GM19372 (cell line): Measurements from ENCODE around the gene COL23A1.

ENCODE experiments used
- ATAC-seq: cut with Tn5 transposase; IDR thresholded peaks from one replicate; pipeline ENCODE4 v1.9.1; 2021; ENCODE audit warnings: mild to moderate bottlenecking, low read depth, moderate library complexity; ENCODE audit not compliant: unreplicated experiment

Gene COL23A1

GRCh38 chr5:178536541-178537466, 53.4 kb downstream of the COL23A1 start:
- ATAC-seq: no peak

DNA sequence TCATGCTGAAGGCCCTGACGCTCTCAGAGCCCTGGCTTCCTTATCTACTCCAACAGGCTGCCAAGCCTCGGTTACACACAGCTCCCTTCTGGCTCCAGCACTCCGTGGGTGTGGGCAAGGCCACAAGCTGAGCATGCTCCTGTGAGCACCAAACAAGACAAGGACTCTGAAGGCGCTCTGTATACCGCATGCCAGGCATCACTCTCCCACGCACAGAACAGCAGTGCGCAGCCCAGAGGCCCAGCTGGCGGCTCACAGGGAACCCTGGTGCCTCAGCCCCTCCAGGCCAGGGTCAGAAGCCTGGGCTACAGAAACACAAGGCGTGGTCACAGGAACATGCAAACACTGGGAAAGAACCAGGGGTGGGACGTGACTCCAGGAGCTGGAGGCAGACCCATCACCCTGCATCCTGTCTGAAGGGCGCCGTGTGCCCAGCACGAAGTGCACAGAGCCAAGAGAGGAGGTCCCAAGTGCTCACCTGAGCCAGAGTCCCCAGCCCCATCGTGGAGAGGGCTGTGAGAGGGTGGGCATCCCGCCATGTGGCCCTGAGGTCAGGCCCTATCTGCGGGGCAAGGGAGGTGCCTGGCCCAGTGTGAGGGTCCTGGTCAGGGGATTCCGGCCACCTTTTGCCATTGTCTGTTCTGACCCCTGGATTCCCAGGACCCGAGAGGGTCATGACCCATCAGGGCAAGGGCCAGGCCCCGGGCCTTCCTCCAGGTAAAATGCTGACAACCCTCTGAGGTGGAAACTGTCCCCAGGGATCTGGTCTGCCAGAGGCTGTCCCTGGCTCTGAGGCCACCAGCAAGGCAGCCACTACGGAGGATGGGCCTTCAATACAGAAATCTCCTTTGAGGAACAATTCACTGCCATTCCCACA, 54.7 kb downstream of the COL23A1 start:
- no peak for ATAC-seq

GRCh38 chr5:178533136-178533535, 57.1 kb downstream of the COL23A1 start:
- no peak for ATAC-seq

DNA sequence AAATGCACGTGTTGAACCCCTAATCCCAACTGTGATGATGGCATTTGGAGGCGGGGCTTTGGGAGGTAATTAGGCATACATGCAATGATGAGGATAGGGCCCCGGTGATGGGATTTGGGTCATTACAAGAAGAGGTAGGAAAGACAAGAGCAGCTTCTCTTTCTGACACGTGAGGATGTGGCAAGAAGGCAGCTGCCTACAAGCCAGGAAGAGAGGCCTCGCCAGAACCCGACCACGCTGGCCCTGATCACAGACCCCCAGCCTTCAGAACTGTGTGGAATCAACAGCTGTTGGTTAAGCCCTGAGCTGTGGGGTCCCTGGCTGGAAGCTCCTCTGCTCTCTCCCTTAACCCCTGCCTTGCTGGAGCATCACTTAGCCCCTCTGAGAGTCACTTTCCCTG, 57.5 kb downstream of the COL23A1 start:
- ATAC-seq: no peak

GRCh38 chr5:178532236-178532635, 58.0 kb downstream of the COL23A1 start:
- no peak for ATAC-seq

DNA sequence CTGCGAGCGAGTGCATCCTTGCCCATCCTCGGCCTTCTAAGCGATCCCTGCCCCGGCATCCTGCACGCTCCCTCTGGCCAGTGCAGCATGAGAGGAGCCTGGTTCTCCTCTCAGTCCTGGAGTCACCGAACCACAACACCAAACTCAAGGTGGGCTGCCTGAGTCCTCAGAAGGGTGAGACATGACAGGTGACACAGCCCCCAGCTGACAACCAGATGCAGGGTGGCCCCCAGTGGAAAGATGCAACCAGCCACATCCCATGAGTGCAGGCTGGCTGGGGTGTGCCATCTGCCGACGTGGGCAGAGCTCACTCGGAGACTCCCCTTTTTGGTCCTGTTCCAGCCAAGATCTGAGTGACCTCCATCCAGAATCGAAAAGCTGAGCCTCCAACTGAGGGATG, 58.4 kb downstream of the COL23A1 start:
- no peak for ATAC-seq

DNA sequence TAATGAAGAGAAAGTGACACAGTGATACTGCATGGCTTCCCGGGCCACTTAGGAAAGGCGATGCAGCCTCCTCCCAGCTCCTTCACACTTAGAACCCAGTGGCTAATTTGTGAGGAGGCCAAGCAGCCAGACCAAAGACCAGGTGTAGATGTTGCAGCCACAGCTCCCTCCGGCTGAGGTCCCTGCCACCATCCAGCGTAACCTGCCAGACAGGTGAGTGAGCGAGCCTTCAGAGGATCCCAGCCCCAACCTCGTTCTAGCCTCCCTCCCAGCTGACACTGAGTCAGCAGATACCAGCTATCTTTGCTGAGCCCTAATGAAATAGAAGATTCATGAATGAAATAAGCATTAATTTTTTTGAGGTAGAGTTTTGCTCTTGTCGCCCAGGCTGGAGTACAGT, 59.7 kb downstream of the COL23A1 start:
- no peak for ATAC-seq

GRCh38 chr5:178529080-178529479, 61.1 kb downstream of the COL23A1 start:
- no peak for ATAC-seq

- ATAC-seq: no peak
Observed at GRCh38 chr5:178527458-178528307, 62.5 kb downstream of the COL23A1 start.

DNA sequence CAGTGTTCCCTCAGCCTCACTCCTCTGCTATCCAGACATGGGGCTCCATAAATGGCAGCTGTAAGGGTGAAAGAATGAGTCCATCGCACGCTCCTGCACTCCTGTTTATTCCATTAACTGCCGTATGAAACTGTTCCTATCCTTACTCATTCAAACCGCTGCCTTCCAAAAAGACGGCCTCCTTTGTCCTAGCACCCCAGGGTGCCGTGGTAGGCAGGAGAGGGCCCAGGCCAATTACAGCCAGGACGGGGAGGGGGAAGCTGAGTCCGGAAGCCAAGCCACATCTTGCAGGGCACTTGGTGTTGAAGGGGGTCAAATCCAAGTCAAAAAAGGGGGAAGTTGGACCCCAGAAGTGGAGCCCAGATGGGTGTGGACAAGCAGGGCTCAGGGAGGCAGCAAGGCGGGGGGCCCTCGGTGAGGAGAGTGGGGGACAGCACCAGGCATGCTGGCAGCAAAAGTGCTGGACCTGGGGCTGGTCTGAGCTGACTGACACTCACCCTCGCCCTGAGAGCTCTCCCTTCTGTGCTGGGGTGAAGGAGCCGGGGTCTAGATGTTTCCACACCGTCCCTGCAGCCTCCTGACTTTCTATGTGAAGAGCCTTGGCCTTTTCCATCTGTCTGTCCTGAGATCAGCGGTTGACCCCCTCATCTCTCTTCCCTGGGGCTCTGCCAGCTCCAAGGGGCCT, 63.3 kb downstream of the COL23A1 start:
- ATAC-seq: no peak

DNA sequence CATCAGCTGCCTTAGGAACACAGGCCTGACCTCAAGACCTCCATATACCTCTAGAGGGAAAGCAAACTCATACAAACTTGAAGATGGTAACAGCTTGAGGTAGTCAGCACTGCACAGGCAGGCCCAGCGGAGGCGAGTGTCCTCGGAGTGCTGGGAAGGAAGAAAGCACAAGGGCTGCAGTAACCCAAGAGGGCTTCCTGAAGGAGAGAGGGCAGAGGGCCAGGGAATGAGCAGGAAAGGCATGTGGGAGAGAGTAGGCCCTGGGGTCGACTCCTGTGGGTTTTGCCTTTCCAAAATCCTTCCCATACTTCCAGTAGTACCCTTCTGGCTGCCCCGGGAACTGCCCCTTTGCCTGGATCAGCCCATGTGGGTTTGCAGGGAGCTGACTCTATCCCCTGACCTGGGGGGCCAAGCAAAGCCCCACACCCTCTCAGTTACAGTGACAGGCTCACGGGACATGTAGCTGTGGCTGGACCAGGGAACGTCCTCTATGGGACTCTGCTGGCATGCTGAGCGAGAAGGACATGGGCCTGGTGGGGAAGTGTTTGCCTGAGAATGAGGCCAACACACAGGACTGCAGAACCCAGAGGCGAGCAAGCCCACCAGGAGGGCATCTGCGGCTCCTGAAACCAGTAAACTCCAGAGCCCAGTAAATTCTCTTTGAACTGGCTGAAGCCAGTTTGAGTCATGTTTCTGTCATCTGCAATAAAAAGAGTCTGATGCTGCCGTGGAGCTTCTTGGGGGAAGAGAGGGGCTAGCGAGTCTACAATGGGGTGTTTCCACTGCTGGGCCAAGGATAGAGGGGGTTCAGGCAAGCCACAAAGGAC, 64.1 kb downstream of the COL23A1 start:
- no peak for ATAC-seq

- ATAC-seq: no peak
Observed at GRCh38 chr5:178524093-178524882, 65.9 kb downstream of the COL23A1 start.

DNA sequence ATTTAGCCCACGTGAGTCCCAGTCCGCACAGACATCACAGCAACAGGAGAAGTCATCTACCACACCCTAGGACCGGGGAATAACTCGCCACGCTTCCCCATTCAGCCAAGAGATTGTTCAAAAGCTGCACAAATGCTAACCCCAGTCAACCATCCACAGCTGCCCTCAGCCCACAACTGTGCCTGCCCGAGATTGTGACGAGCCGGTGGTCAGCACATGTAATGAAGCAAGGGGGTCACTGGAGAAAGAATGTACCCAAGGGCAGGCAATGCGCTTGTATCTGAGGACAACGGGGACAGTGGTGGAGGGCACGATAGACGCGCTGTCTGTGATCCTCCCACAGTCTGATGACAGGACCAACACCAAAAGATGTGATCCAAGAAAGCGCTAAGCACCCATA, 67.8 kb downstream of the COL23A1 start:
- no peak for ATAC-seq

DNA sequence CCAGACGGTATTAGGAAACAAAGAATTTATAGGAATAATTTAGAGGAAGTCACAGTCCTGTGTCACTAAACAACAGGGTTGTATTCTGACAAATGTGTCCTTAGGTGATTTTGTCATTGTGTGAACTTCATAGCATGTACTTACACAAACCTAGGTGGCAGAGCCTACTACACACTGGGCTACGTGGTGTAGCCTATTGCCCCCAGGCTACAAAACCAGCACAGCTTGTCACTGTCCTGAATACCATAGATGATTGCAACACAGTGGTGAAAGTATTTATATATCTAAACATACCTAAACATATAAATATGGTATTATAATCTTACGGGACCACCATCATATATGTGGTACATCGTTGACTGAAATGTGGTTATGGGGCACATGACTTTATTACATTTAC, 69.3 kb downstream of the COL23A1 start:
- ATAC-seq: no peak

DNA sequence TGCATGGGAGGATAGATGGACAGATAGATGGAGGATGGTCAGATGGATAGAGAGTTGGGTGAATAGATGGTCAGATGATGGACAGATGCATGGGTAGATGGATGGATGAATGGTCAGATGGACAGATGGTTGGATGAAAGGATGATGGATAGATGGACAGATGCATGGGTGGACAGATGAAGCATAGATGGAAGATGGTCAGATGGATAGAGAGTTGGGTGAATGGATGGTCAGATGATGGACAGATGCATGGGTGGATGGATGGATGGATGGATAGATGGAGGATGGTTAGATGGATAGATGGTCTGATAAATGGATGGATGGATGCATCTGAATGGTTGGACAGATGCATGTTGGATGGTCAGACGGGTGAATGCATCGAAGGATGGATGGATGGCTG, 70.4 kb downstream of the COL23A1 start:
- ATAC-seq: no peak

- no peak for ATAC-seq
Observed at GRCh38 chr5:178519155-178519554, 71.0 kb downstream of the COL23A1 start.

DNA sequence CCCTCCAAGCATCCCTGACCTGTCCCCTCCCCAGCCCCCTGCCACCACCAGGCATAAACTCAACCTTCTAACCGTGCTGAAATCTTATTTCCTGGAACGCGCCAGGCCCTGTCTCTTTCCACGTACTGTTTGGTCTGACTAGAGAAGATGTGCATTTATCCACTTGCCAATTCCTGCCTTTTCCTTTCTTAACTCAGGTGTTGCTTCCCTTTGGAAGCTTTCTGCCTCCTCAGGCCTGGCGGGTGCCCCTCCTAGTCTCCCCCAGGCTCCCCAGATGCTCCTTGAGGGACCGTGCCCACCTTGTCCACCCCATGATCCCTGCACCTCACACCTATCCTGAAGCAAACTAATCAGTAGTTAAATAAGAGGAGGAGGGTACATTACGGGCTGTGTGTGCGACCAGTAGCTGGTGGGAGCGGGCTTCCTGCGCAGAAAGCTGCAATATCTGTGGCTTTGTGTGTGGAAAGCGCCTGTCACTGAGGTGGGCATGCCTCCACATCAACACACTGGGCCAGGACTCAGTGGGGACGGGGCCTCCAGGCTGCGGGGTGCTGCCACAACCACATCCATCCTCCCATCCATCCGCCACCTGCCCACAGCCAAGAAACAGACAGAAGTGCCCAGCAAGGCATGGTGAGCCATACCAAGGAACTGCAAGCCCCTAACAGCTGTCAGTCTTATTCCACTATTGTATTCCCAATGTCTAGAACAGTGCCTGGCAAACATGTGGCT, 73.5 kb downstream of the COL23A1 start:
- no peak for ATAC-seq
